HG02870 (cell line): ENCODE data around the gene RSPH6A.

Experiments used
- ATAC-seq: cut with Tn5 transposase; IDR thresholded peaks from one replicate; pipeline ENCODE4 v1.9.1; 2021; ENCODE audit warnings: mild to moderate bottlenecking, moderate library complexity; ENCODE audit not compliant: unreplicated experiment

Gene RSPH6A

GRCh38 chr19:45825917-45826893 lies 11.1 kb upstream of the RSPH6A start:
- ATAC-seq = no peak

GRCh38 chr19:45825263-45825605 lies 10.1 kb upstream of the RSPH6A start:
- no peak for ATAC-seq

GRCh38 chr19:45824531-45825262 lies 9.6 kb upstream of the RSPH6A start:
- no peak for ATAC-seq

GRCh38 chr19:45824041-45824471 lies 8.9 kb upstream of the RSPH6A start:
- no peak for ATAC-seq

- ATAC-seq = no peak
These were observed 8.1 kb upstream of the RSPH6A start for GRCh38 chr19:45823182-45823581.

GRCh38 chr19:45822716-45823115 lies 7.6 kb upstream of the RSPH6A start:
- no peak for ATAC-seq

- ATAC-seq = no peak
These were observed 6.5 kb upstream of the RSPH6A start for GRCh38 chr19:45821570-45821969.

- ATAC-seq = no peak
These were observed 6.0 kb upstream of the RSPH6A start for GRCh38 chr19:45821103-45821521.

GRCh38 chr19:45820413-45821102 lies 5.5 kb upstream of the RSPH6A start:
- no peak for ATAC-seq

- no peak for ATAC-seq
These were observed 4.7 kb upstream of the RSPH6A start for GRCh38 chr19:45819769-45820168.

- ATAC-seq = no peak
These were observed 2.7 kb upstream of the RSPH6A start for GRCh38 chr19:45817725-45818301.

GRCh38 chr19:45817010-45817724 lies 2.1 kb upstream of the RSPH6A start:
- peak; percentile 80 for ATAC-seq

- no peak for ATAC-seq
These were observed 1.3 kb upstream of the RSPH6A start for GRCh38 chr19:45816236-45817009.

GRCh38 chr19:45815481-45816216 lies 541 bp upstream of the RSPH6A start:
- ATAC-seq = no peak

- no peak for ATAC-seq
These were observed 835 bp downstream of the RSPH6A start for GRCh38 chr19:45814166-45814780.

GRCh38 chr19:45812297-45812696 lies 2.8 kb downstream of the RSPH6A start:
- no peak for ATAC-seq

- ATAC-seq = no peak
These were observed 5.4 kb downstream of the RSPH6A start for GRCh38 chr19:45809643-45810159.

- no peak for ATAC-seq
These were observed 9.4 kb downstream of the RSPH6A start for GRCh38 chr19:45805719-45806118.

GRCh38 chr19:45804959-45805230 lies 10.2 kb downstream of the RSPH6A start:
- ATAC-seq = no peak
